Stimulated activated CD8-positive, alpha-beta memory T cell treated with anti-CD3 and anti-CD28 coated beads, Interleukin-4, amount 100 ng/mL, for 48 hours (primary cell): ENCODE results near the gene MBP.

ENCODE experiments used
- DNase-seq: peaks from one replicate; pipeline ENCODE4 v3.0.0-alpha.2; 2020

The MBP gene

GRCh38 chr18:76931171-76931570 lies 201.4 kb downstream of the MBP start:
- no peak for DNase-seq
